GM21390 (cell line): ENCODE data around the gene ECE1.
"Not testable (repeated sequence)": the region's sequence is repeated elsewhere in the genome, so short reads cannot be mapped to it uniquely, and the experiment has no call there.

Source experiments
- ATAC-seq: cut with Tn5 transposase; IDR thresholded peaks from one replicate; pipeline ENCODE4 v1.9.1; 2021; ENCODE audit not compliant: unreplicated experiment

Gene ECE1

GRCh38 chr1:21188235-21188634 lies 102.0 kb downstream of the ECE1 start:
- ATAC-seq = no peak

- ATAC-seq = no peak
Observed at GRCh38 chr1:21185221-21185731, 105.0 kb downstream of the ECE1 start.

DNA sequence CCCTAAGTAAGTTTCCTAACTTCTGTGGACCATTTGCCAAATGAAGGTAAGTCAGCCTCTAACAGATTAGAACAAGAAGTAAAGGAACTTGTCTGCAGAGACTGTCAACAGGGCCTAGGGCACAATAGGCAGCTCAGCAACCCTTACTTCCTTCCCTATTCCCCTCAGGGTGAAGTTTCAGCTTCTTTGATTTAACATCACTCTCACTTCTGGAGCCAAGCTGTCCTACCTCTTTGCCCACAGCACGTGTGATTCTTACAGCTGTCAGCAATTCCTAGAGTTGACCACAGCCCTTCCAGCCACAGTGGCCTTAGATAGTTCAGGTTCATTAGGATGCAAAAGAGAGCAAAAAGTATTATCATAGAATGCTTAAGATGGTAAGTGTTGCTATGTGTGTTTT lies 106.0 kb downstream of the ECE1 start:
- no peak for ATAC-seq

- ATAC-seq = no peak
Observed at GRCh38 chr1:21182181-21182731, 108.0 kb downstream of the ECE1 start.

DNA sequence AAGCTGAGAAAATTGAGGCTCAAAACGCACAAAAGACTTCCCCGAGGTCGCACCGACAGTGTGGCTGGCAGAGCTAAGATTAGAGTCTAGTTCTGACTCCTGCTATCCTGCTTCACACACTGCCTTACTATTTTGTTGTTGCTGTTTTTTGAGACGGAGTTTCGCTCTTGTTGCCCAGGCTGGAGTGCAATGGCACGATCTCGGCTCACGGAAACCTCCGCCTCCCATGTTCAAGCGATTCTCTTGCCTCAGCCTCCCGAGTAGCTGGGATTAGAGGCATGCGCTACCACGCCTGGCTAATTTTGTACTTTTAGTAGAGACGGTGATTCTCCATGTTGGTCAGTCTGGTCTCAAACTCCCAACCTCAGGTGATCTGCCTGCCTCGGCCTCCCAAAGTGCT lies 112.0 kb downstream of the ECE1 start:
- ATAC-seq = not testable (repeated sequence)

DNA sequence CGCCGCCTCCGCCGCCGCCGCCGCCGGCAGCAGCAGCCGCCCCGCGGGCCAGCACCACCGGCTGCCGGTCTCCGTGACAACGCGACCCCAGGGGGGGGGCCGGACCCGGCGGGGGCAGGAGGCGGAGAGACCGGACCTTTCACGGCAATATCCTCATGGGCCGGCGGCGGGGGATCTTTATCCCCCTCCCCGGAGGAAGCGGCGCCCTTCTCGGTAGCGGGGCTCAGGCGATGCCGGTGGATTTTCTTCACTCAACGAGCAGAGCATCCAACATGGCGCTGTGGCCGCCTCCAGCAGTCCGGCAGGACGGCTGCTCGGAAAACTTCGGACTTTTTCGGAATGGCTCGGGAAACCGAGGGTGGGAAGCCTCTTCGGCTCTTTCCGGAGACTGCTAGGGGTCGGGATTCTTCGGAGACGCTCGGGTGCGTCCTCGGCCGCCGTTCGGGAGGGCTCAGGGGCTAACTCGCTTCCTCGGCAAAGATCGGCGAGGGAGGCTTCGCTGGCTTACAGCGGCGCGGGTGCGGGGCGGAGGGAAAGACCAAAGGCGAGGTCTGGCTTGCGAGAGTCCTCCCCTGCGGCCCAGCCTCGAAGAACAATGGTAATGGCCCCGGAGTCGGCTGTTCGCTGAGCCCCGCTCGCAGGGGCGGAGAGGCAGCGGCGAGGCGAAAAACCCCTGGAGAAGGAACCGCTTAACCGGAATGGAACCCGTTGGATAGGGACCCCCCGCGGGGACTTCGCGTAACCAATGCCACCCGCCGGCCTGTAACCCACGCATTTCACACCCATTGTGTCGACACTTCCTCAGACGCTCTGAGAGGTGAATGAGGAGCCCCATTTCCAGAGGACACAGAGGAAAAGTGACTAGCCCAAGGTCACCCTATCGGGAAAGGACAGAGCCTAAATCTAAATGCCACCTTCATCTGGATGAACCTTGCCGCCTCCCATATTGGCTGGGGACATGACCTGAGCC lies 113.4 kb downstream of the ECE1 start, which contains the start of gene EIF4G3:
TSS of gene EIF4G3 (minus strand) at position 312 of the 970 bp plus-strand sequence. CDS start 174,155 bp downstream, outside the sequence.
- peak; percentile 83 for ATAC-seq

DNA sequence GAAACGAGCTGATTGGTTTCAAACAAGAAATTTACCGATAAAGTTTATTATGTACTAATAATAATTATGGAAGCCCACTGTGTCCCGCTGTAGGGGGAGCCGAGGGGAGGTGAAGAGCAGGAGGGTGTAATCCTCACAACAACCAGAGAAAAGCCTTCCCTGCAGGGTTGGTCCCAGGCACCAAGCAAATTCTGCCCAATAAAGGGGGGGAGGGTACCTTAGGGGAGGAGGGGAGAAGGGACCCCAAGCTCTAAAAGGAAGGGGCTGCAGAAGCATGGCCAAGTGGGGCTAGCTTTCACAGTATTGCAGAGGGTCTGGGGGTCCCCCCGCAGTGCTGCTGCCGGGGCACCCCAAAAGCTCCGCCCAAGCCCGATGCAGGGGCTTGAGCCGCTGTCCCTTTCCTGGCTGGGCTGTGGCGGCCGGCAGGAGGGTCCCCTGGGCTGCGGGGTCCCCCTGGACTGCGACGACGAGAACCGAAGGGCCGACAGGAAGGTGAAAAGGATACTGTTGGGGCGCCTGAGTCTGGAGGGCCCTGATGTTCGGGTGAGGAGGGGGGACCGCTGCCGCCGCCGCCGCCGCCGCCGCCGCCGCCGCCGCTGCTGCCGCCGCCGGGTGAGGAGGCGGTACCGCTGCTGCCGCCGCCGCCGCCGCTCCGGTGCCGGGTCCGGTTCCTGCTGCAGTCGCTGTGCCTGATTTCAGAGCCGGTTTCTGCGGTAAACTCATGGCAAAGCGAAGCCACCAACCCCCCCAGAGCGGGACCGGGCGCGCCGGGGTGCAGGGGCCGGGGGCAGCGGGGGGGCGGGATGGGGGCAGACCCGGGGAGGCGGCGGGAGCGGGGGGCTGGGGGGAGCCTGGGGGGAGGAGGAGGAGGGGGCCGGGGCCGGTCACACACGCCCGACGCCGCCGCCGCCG lies 114.3 kb downstream of the ECE1 start:
- peak; percentile 20 for ATAC-seq

DNA sequence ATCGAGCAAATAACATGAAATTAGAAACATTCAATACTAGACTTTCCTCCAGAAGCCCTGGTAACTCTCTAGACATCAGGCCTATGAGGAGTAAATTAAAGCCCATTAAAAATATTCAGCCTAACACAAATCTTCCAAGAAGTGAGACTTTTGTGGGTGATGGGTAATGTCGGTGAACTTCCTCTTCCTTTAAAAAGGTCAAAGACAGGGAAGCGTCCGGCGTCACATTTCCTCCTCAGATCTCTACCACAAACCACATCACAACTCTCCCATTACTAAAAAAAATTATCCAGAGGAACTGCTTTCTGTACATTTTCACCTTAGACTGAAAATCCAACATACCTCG lies 115.0 kb downstream of the ECE1 start:
- ATAC-seq = no peak

DNA sequence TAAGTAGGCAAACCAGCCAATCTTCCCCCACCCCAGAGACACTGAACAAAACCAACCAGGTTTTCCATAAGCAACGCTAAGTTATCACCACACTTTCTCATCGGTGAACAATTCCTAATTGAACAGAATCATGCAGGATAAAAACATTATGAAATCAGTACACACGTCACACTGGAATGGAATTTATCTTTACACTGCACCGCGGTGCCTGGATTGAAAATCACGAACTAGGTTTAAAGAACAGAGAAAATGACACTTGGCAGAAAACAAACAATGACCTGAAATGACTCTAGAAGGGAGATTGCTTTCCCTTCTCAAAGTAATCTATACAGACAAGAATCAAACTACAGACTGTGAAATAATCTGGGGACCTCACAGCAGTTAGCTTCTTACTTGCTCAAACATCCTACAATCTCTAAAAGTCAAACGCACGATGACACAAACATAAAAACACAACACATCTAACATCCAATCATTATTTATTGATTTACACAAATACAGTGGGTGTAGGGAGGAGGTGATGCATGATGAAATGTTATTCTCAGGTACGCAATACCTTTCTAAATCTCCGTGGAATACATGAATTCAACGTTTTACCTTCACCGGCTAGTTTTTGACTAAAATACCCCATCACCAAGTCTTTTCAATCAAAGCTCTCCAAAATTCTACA lies 115.5 kb downstream of the ECE1 start:
- no peak for ATAC-seq

- ATAC-seq = no peak
Observed at GRCh38 chr1:21174230-21174629, 116.0 kb downstream of the ECE1 start.

GRCh38 chr1:21173096-21173495 lies 117.2 kb downstream of the ECE1 start:
- ATAC-seq = not testable (repeated sequence)

DNA sequence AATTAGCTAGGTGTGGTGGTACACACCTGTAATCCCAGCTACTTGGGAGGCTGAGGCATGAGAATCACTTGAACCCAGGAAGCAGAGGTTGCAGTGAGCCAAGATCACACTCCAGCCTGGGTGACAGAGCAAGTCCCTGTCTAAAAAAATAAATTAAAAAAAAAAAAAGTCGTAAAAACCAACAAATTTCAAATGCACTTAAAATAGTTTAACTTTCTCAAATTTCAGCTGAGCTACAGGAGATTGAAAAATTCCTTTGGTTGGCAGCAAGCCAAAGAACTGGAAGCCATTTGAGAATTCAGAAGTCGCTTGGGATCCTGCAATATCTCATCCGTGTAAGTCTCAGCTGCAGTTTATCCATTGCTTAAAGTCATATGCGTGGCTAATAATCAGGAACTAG lies 119.4 kb downstream of the ECE1 start:
- ATAC-seq = not testable (repeated sequence)

DNA sequence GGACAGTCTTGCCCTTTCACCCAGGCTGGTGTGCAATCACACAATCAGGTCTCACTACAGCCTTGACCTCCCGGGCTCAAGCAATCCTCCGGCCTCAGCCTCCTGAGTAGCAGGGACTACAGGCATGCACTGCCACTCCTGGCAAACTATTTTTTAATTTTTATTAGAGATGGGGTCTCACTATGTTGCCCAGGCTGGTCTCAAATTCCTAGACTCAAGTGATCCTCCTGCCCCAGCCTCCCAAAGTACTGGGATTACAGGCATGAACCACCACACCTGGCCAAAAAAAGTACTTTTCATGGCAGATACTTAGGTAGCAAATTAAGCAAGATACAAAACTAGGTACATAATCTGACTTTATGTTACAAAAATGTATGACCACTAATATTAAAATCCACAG lies 121.8 kb downstream of the ECE1 start:
- ATAC-seq = no peak
